ENCODE results near the gene AHSP.
A peak's percentile ranks its signal among the peaks of the same experiment; 100 is the strongest.
"Not testable (repeated sequence)": the region's sequence is repeated elsewhere in the genome, so short reads cannot be mapped to it uniquely, and the experiment has no call there.

AHSP gene

GRCh38 chr16:31501226-31501965, 26.3 kb upstream of the AHSP start:
- no peak for DNase-seq (ENCODE audit: low read depth in 2 of 2)

- DNase-seq (ENCODE audit: low read depth in 2 of 2) = no peak
These were observed 25.7 kb upstream of the AHSP start for GRCh38 chr16:31501966-31502348.

- no peak for DNase-seq (ENCODE audit: low read depth in 2 of 2)
These were observed 24.7 kb upstream of the AHSP start for GRCh38 chr16:31502981-31503380.

GRCh38 chr16:31503555-31503954, 24.1 kb upstream of the AHSP start:
- DNase-seq (ENCODE audit: low read depth in 2 of 2) = not testable (repeated sequence)

- no peak for DNase-seq (ENCODE audit: low read depth in 2 of 2)
These were observed 23.5 kb upstream of the AHSP start for GRCh38 chr16:31504159-31504558.

GRCh38 chr16:31505483-31505882, 22.2 kb upstream of the AHSP start:
- no peak for DNase-seq (ENCODE audit: low read depth in 2 of 2)

GRCh38 chr16:31507617-31507928, 20.1 kb upstream of the AHSP start:
- no peak for DNase-seq (ENCODE audit: low read depth in 2 of 2)

GRCh38 chr16:31507929-31508705, 19.6 kb upstream of the AHSP start, which contains the start of gene RUSF1:
RUSF1 (minus strand) TSS chr16:31508391; CDS start chr16:31508373, 18 bp downstream.
- peak; percentile 69 to 83 for DNase-seq (ENCODE audit: low read depth in 2 of 2)

- DNase-seq (ENCODE audit: low read depth in 2 of 2) = no peak
These were observed 18.9 kb upstream of the AHSP start for GRCh38 chr16:31508706-31509195.

- DNase-seq (ENCODE audit: low read depth in 2 of 2) = no peak
These were observed 14.6 kb upstream of the AHSP start for GRCh38 chr16:31513126-31513525.

GRCh38 chr16:31513884-31514283, 13.8 kb upstream of the AHSP start:
- no peak for DNase-seq (ENCODE audit: low read depth in 2 of 2)

GRCh38 chr16:31517800-31518402, 9.8 kb upstream of the AHSP start:
- no peak for DNase-seq (ENCODE audit: low read depth in 2 of 2)

GRCh38 chr16:31519759-31520431, 7.8 kb upstream of the AHSP start:
- no peak for DNase-seq (ENCODE audit: low read depth in 2 of 2)

GRCh38 chr16:31521368-31521767, 6.3 kb upstream of the AHSP start:
- no peak for DNase-seq (ENCODE audit: low read depth in 2 of 2)

- DNase-seq (ENCODE audit: low read depth in 2 of 2) = no peak
These were observed 5.6 kb upstream of the AHSP start for GRCh38 chr16:31522071-31522470.

- not testable (repeated sequence) for DNase-seq (ENCODE audit: low read depth in 2 of 2)
These were observed 3.9 kb upstream of the AHSP start for GRCh38 chr16:31523768-31524167.

GRCh38 chr16:31525113-31525512, 2.6 kb upstream of the AHSP start:
- no peak for DNase-seq (ENCODE audit: low read depth in 2 of 2)

- DNase-seq (ENCODE audit: low read depth in 2 of 2) = no peak
These were observed 915 bp downstream of the AHSP start for GRCh38 chr16:31528523-31529107.

GRCh38 chr16:31529108-31529936, 1.6 kb downstream of the AHSP start:
- DNase-seq (ENCODE audit: low read depth in 2 of 2) = peak in 1 of 2 donors; percentile 14

GRCh38 chr16:31529937-31530312, 2.2 kb downstream of the AHSP start:
- no peak for DNase-seq (ENCODE audit: low read depth in 2 of 2)

- DNase-seq (ENCODE audit: low read depth in 2 of 2) = no peak
These were observed 2.7 kb downstream of the AHSP start for GRCh38 chr16:31530405-31530804.
